HepG2 (cell line): ENCODE data around the gene GSDMA. TPM values are rescaled to one million over a fixed set of nuclear protein-coding genes. Genes with fewer than 3 reads are reported as not detected.

Experiments
- ATAC-seq: fragments of 200-7000 bp; cut with Tn5 transposase; 3 replicates; pipeline ENCODE4 v1.9.1; 2020; ENCODE audit warnings: mild to moderate bottlenecking, moderate library complexity
- BruUV-seq: library from RNA; stranded (reverse); fragments of 400-500 nt; replicated peaks from 2 replicates; lab custom pipeline; 2021; lab: Mats Ljungman, UMichigan
- CTCF ChIA-PET: fragments of 300-600 bp; formaldehyde crosslinking; extraction: SDS; loops from one replicate; lab custom pipeline; 2021; ENCODE audit warnings: low total read pairs, inconsistent platforms, low intra/inter-chr PET ratio; lab: Yijun Ruan, JAX
- POLR2A ChIA-PET: fragments of 350-600 bp; sonication (Branson Sonifier 250); formaldehyde crosslinking; loops from one replicate; lab custom pipeline; 2020; ENCODE audit warnings: antibody characterized with exemption, inconsistent platforms; lab: Yijun Ruan, JAX
- DNase-seq: peaks from one replicate; pipeline ENCODE4 v3.0.0-alpha.2; 2015; ENCODE audit warnings: low spot score
- FAIRE-seq: peaks from 3 replicates; lab custom pipeline; 2011; peaks lifted over from hg19 to GRCh38; lab: Jason Lieb, UNC
- H2AFZ ChIP-seq: one replicate; pipeline ENCODE4 v1.6.1; 2011; ENCODE audit warnings: low read length, inconsistent platforms
- H3K27ac ChIP-seq: fragments of 300-600 bp; 3 replicates; pipeline ENCODE4 v1.8.0; 2011; ENCODE audit warnings: mixed run types, mild to moderate bottlenecking, mixed read lengths, low read length, inconsistent platforms; ENCODE audit not compliant: insufficient read depth; ENCODE audit errors: extremely low read length
- H3K27me3 ChIP-seq, 2 experiments: fragments of 200-600 bp in 1 of 2; 2 replicates in 1 of 2; 3 replicates in 1 of 2; pipeline versions ENCODE4 v1.6.0 to v1.8.0; 2011; ENCODE audit warnings: low read length in 2 of 2, mild to moderate bottlenecking in 2 of 2, moderate library complexity in 2 of 2, inconsistent platforms in 1 of 2; ENCODE audit not compliant: insufficient read depth in 2 of 2, control insufficient read depth in 1 of 2
- H3K36me3 ChIP-seq, 2 experiments: fragments of 200-600 bp in 1 of 2; replicated peaks in 1 of 2; 2 replicates in 1 of 2; 3 replicates in 1 of 2; pipeline versions ENCODE4 v1.5.1 to v1.8.0; 2011; ENCODE audit warnings: low read length in 2 of 2, inconsistent platforms in 1 of 2; ENCODE audit not compliant: insufficient read depth in 2 of 2, control insufficient read depth in 1 of 2
- H3K4me1 ChIP-seq: 2 replicates; pipeline ENCODE4 v1.5.1; 2012; ENCODE audit warnings: low read length, inconsistent platforms; ENCODE audit not compliant: insufficient read depth
- H3K4me2 ChIP-seq: 2 replicates; pipeline ENCODE4 v1.6.0; 2011; ENCODE audit warnings: low read depth, low read length, inconsistent platforms
- H3K4me3 ChIP-seq, 3 experiments: fragments of 200-600 bp in 1 of 3; sonication (generic), shearing (Covaris generic) in 1 of 3; replicated peaks in 1 of 3; 2 replicates each; pipeline ENCODE4 v1.5.1; 2011 to 2016; ENCODE audit warnings: low read length in 3 of 3, inconsistent platforms in 2 of 3, low read depth in 2 of 3, mild to moderate bottlenecking in 2 of 3, control low read depth in 1 of 3, mixed read lengths in 1 of 3; ENCODE audit not compliant: insufficient read depth in 1 of 3
- H3K79me2 ChIP-seq: one replicate; pipeline ENCODE4 v1.6.1; 2011; ENCODE audit warnings: low read length, inconsistent platforms; ENCODE audit not compliant: insufficient read depth
- H3K9ac ChIP-seq: 2 replicates; pipeline ENCODE4 v1.6.0; 2011; ENCODE audit warnings: mild to moderate bottlenecking, low read depth, low read length, inconsistent platforms; ENCODE audit not compliant: insufficient read depth
- H3K9me3 ChIP-seq: 2 replicates; pipeline ENCODE4 v1.5.1; 2012; ENCODE audit warnings: mild to moderate bottlenecking, low read length
- H4K20me1 ChIP-seq: 2 replicates; pipeline ENCODE4 v1.6.0; 2011; ENCODE audit warnings: inconsistent platforms, mild to moderate bottlenecking, low read length, moderate library complexity; ENCODE audit not compliant: insufficient read depth
- ATF1 ChIP-seq: IDR thresholded peaks from 2 replicates; pipeline ENCODE4 v1.6.1; 2016; ENCODE audit warnings: mild to moderate bottlenecking, control low read depth
- BCL3 ChIP-seq: sonication (generic); formaldehyde crosslinking; IDR thresholded peaks from 2 replicates; pipeline ENCODE4 v1.5.1; 2020; ENCODE audit warnings: mild to moderate bottlenecking, missing genetic modification reagents, moderate library complexity
- BCL6 ChIP-seq: IDR thresholded peaks from 2 replicates; pipeline ENCODE4 v1.6.1; 2016; ENCODE audit warnings: missing genetic modification reagents, missing compliant biosample characterization
- E2F5 ChIP-seq: sonication (generic); formaldehyde crosslinking; conservative IDR thresholded peaks from 2 replicates; pipeline ENCODE4 v1.4.0; 2020; ENCODE audit warnings: missing genetic modification reagents
- GATA4 ChIP-seq: sonication (generic); IDR thresholded peaks from 2 replicates; pipeline ENCODE4 v1.6.1; 2016; ENCODE audit warnings: antibody characterized with exemption, low read depth, borderline replicate concordance
- SCMH1 ChIP-seq: sonication (generic); formaldehyde crosslinking; IDR thresholded peaks from 2 replicates; pipeline ENCODE4 v1.9.0; 2021; ENCODE audit warnings: missing genetic modification reagents, mild to moderate bottlenecking, borderline replicate concordance
- SMARCE1 ChIP-seq: fragments of 450-650 bp; IDR thresholded peaks from 2 replicates; pipeline ENCODE4 v1.6.1; 2017; ENCODE audit warnings: borderline replicate concordance
- SMYD3 ChIP-seq: sonication (generic); formaldehyde crosslinking; IDR thresholded peaks from 2 replicates; pipeline ENCODE4 v1.8.1; 2023; ENCODE audit warnings: mild to moderate bottlenecking, missing genetic modification reagents
- SRSF4 ChIP-seq: fragments of 200-400 bp; formaldehyde crosslinking; IDR thresholded peaks from one replicate; pipeline ENCODE4 v1.6.1; 2018; ENCODE audit warnings: mild to moderate bottlenecking, low read depth, low read length, moderate library complexity; ENCODE audit not compliant: poor library complexity, severe bottlenecking
- TMF1 ChIP-seq: sonication (generic); formaldehyde crosslinking; IDR thresholded peaks from 2 replicates; pipeline ENCODE4 v1.8.1; 2022; ENCODE audit warnings: low read depth, missing genetic modification reagents
- ZNF234 ChIP-seq: sonication (generic); formaldehyde crosslinking; conservative IDR thresholded peaks from 2 replicates; pipeline ENCODE4 v1.5.1; 2020; ENCODE audit warnings: mild to moderate bottlenecking, missing genetic modification reagents
- ZNF350 ChIP-seq: sonication (generic); formaldehyde crosslinking; IDR thresholded peaks from 2 replicates; pipeline ENCODE4 v1.4.0; 2020; ENCODE audit warnings: mild to moderate bottlenecking, low read depth, missing genetic modification reagents, borderline replicate concordance
- ZNF382 ChIP-seq: sonication (generic); formaldehyde crosslinking; IDR thresholded peaks from 2 replicates; pipeline ENCODE4 v1.5.0; 2020; ENCODE audit warnings: missing genetic modification reagents, mild to moderate bottlenecking, borderline replicate concordance
- ZNF589 ChIP-seq: sonication (generic); formaldehyde crosslinking; conservative IDR thresholded peaks from 2 replicates; pipeline ENCODE4 v1.8.0; 2022; ENCODE audit warnings: mild to moderate bottlenecking, moderate library complexity, missing genetic modification reagents
- WGBS: methylation state at CpG from one replicate; pipeline ENCODE4 v1.1.6; 2017; ENCODE audit warnings: low lambda C conversion rate; 5-methylcytosine and 5-hydroxymethylcytosine counted together
- in situ Hi-C: cut with HindIII; loops from 2 replicates; pipeline ENCODE4 v1.10.0; 2017; ENCODE audit warnings: low pct_unique_long_range_greater_than_20kb; ENCODE audit not compliant: extremely low pct_ligation_motif_present
- intact Hi-C: fragments of 100-400 bp; cut with micrococcal nuclease; formaldehyde crosslinking; loops from one replicate; pipeline ENCODE4 v1.10.0; 2022; ENCODE audit not compliant: unreplicated experiment
- polyA plus RNA-seq, 8 experiments: library from polyadenylated mRNA; depleted of rRNA in 3 of 8; stranded (reverse) in 7 of 8; unstranded in 1 of 8; fragments of >200 nt; fragmentation: Illumina TruSeq in 4 of 8; extraction: Trizol in 4 of 8; gene quantifications; 2 replicates each; pipeline versions ENCODE4 v1.2.1 to v1.2.3, GENCODE V29; 2011 to 2016; ENCODE audit warnings: low read depth in 4 of 8, missing spikeins in 1 of 8, mixed read lengths in 1 of 8; ENCODE audit not compliant: insufficient read depth in 1 of 8
- total RNA-seq, 5 experiments: library from RNA; depleted of rRNA; stranded (reverse); fragments of >200 nt; fragmentation: Illumina TruSeq; extraction: Trizol; gene quantifications; 2 replicates each; pipeline ENCODE4 v1.2.3, GENCODE V29; 2016; ENCODE audit warnings: low read depth in 1 of 5
- TF ChIP-seq, protein P1 (sequence below): sonication (generic); formaldehyde crosslinking; IDR thresholded peaks from 2 replicates; pipeline ENCODE4 v1.4.0; 2020; ENCODE audit warnings: missing genetic modification reagents
- TF ChIP-seq, protein P2 (sequence below): sonication (generic); formaldehyde crosslinking; IDR thresholded peaks from 2 replicates; pipeline ENCODE4 v1.4.0; 2020; ENCODE audit warnings: missing genetic modification reagents
- TF ChIP-seq, protein P3 (sequence below): sonication (generic); formaldehyde crosslinking; IDR thresholded peaks from 2 replicates; pipeline ENCODE4 v1.9.0; 2022; ENCODE audit warnings: low read depth, missing genetic modification reagents

The GSDMA gene
- total and polyA plus RNA-seq, 2 of the 13 experiments (the other 11 are each of a cell fraction or from before 2014, with no cell fraction given) = not detected

GRCh38 chr17:40026816-40027613 lies 64.2 kb downstream of the GSDMA start:
- no peaks in the 10 kb centered on the region for H3K79me2 ChIP-seq
- H4K20me1 ChIP-seq = no peaks in the 10 kb centered on the region
- no peaks in the 10 kb centered on the region for H3K9me3 ChIP-seq
- BruUV-seq = no TSS peak
- H3K36me3 ChIP-seq = peaks cover 40 to 74% of the 10 kb centered on the region in 2 experiments
- DNase-seq = peak; percentile 82
- in situ Hi-C loops (no loop called here), intact Hi-C loops (loop anchor here (1.0 kb wide), 1 partner anchor 14 kb away; no protein-coding TSS in a partner anchor)
- ChIA-PET POLR2A (interaction anchor here (0.7 to 1.2 kb wide), 2 partner anchors 27 to 84 kb away, joined by 3 to 6 read pairs; partner anchors contain the start of gene MED24), CTCF (interaction anchor here (0.7 to 2.7 kb wide), 3 partner anchors 13 to 59 kb away, joined by 3 to 56 read pairs (median 6); partner anchors contain the start of gene CSF3)
- H3K9ac ChIP-seq = no peak overlapping the region
- no peaks in the 10 kb centered on the region for H3K27me3 ChIP-seq
- no peak overlapping the region for H3K4me2 ChIP-seq
- 55% methylated on average over 28 of the region's 33 CpGs for WGBS
- no peaks in the 10 kb centered on the region for H3K4me1 ChIP-seq
- ATAC-seq = peak; percentile 97
- no peak overlapping the region for H2AFZ ChIP-seq
- FAIRE-seq = peak; percentile 90
- no peak overlapping the region for H3K4me3 ChIP-seq
- H3K27ac ChIP-seq = no peak overlapping the region
- TF ChIP-seq ATF1 (CRISPR knock-in tag) (no peak), ZNF350 (CRISPR knock-in tag) (0 out of 2 replicates have a peak, but pooled peaks have one; percentile 32), ZNF382 (CRISPR knock-in tag) (no peak), TMF1 (CRISPR knock-in tag) (0 out of 2 replicates have a peak, but pooled peaks have one; percentile 28), SMYD3 (CRISPR knock-in tag) (no peak), E2F5 (peak; percentile 68; the same call in 1 of the 2 replicates), BCL6 (CRISPR knock-in tag) (no peak), BCL3 (CRISPR knock-in tag) (0 out of 2 replicates have a peak, but pooled peaks have one; percentile 32), SRSF4 (no peak), SMARCE1 (no peak), GATA4 (no peak), SCMH1 (CRISPR knock-in tag) (no peak), ZNF589 (CRISPR knock-in tag) (no peak), ZNF234 (CRISPR knock-in tag) (no peak)
- TF ChIP-seq, protein P1, sequence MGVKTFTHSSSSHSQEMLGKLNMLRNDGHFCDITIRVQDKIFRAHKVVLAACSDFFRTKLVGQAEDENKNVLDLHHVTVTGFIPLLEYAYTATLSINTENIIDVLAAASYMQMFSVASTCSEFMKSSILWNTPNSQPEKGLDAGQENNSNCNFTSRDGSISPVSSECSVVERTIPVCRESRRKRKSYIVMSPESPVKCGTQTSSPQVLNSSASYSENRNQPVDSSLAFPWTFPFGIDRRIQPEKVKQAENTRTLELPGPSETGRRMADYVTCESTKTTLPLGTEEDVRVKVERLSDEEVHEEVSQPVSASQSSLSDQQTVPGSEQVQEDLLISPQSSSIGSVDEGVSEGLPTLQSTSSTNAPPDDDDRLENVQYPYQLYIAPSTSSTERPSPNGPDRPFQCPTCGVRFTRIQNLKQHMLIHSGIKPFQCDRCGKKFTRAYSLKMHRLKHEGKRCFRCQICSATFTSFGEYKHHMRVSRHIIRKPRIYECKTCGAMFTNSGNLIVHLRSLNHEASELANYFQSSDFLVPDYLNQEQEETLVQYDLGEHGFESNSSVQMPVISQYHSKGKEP (CRISPR knock-in tag) = no peak
- TF ChIP-seq, protein P2, sequence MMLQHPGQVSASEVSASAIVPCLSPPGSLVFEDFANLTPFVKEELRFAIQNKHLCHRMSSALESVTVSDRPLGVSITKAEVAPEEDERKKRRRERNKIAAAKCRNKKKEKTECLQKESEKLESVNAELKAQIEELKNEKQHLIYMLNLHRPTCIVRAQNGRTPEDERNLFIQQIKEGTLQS (CRISPR knock-in tag) = no peak
- TF ChIP-seq, protein P3, sequence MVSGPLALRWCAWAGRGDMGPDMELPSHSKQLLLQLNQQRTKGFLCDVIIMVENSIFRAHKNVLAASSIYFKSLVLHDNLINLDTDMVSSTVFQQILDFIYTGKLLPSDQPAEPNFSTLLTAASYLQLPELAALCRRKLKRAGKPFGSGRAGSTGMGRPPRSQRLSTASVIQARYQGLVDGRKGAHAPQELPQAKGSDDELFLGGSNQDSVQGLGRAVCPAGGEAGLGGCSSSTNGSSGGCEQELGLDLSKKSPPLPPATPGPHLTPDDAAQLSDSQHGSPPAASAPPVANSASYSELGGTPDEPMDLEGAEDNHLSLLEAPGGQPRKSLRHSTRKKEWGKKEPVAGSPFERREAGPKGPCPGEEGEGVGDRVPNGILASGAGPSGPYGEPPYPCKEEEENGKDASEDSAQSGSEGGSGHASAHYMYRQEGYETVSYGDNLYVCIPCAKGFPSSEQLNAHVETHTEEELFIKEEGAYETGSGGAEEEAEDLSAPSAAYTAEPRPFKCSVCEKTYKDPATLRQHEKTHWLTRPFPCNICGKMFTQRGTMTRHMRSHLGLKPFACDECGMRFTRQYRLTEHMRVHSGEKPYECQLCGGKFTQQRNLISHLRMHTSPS (CRISPR knock-in tag) = no peak
